SH-SY5Y (cell line): Measurements from ENCODE around the gene SUMO2.

Experiments
- GATA2 ChIP-seq: IDR thresholded peaks from 2 replicates; pipeline ENCODE4 v1.6.1; 2011; ENCODE audit warnings: mild to moderate bottlenecking, low read depth, low read length
- GATA3 ChIP-seq: IDR thresholded peaks from 2 replicates; pipeline ENCODE4 v1.6.1; 2011; ENCODE audit warnings: low read depth, mild to moderate bottlenecking, low read length, moderate library complexity

- no peak for TF ChIP-seq GATA2
- no peak for TF ChIP-seq GATA3
Observed at GRCh38 chr17:75160211-75160610, 22.5 kb downstream of the SUMO2 start.
